A673 (cell line): ENCODE data around the gene CENPO. TPM values are rescaled to one million over a fixed set of nuclear protein-coding genes. Genes with fewer than 3 reads are reported as not detected.

ENCODE experiments used
- BruUV-seq: library from RNA; stranded (reverse); fragments of 400-500 nt; replicated peaks from 2 replicates; lab custom pipeline; 2021; lab: Mats Ljungman, UMichigan
- CTCF ChIA-PET: fragments of 300-600 bp; sonication (Branson Sonifier 250); formaldehyde crosslinking; loops from one replicate; lab custom pipeline; 2022; ENCODE audit warnings: antibody characterized with exemption; lab: Charles Lee
- POLR2A ChIA-PET: fragments of 300-600 bp; sonication (Branson Sonifier 250); formaldehyde crosslinking; loops from one replicate; lab custom pipeline; 2022; ENCODE audit warnings: antibody characterized with exemption; ENCODE audit not compliant: low non-redundant PET; lab: Charles Lee
- DNase-seq: peaks from one replicate; pipeline ENCODE4 v3.0.0-alpha.2; 2015; ENCODE audit warnings: low spot score
- H3K27ac ChIP-seq: fragments of 200-600 bp; sonication (generic); 2 replicates; pipeline ENCODE4 v1.5.1; 2016; ENCODE audit warnings: mixed run types, low read depth, mild to moderate bottlenecking, mixed read lengths, antibody characterized with exemption, low read length; ENCODE audit not compliant: poor library complexity, severe bottlenecking
- H3K27me3 ChIP-seq: fragments of 200-600 bp; sonication (generic); replicated peaks from 2 replicates; pipeline ENCODE4 v1.6.1; 2017; ENCODE audit warnings: mixed run types, low read depth, mild to moderate bottlenecking, mixed read lengths, antibody characterized with exemption, low read length; ENCODE audit not compliant: insufficient read depth, poor library complexity
- H3K36me3 ChIP-seq: fragments of 200-600 bp; sonication (generic); 2 replicates; pipeline ENCODE4 v1.6.1; 2016; ENCODE audit warnings: mixed run types, mild to moderate bottlenecking, mixed read lengths, antibody characterized with exemption, low read length; ENCODE audit not compliant: insufficient read depth, poor library complexity, severe bottlenecking
- H3K4me1 ChIP-seq: fragments of 200-600 bp; sonication (generic); 2 replicates; pipeline ENCODE4 v1.6.1; 2017; ENCODE audit warnings: mixed run types, mild to moderate bottlenecking, mixed read lengths, antibody characterized with exemption, low read length; ENCODE audit not compliant: insufficient read depth, poor library complexity, severe bottlenecking
- H3K4me3 ChIP-seq: fragments of 200-600 bp; sonication (generic); 2 replicates; pipeline ENCODE4 v1.5.1; 2016; ENCODE audit warnings: low read depth, mixed run types, mild to moderate bottlenecking, mixed read lengths, low read length; ENCODE audit not compliant: poor library complexity, severe bottlenecking
- H3K9me3 ChIP-seq: fragments of 200-600 bp; sonication (generic); 2 replicates; pipeline ENCODE4 v1.6.1; 2016; ENCODE audit warnings: mixed run types, low read depth, mild to moderate bottlenecking, mixed read lengths, antibody characterized with exemption, low read length; ENCODE audit not compliant: poor library complexity, severe bottlenecking
- CTCF ChIP-seq: fragments of 300-800, 200-600 bp; sonication (generic); conservative IDR thresholded peaks from 2 replicates; pipeline ENCODE4 v1.5.1; 2017; ENCODE audit warnings: low read depth, mild to moderate bottlenecking, antibody characterized with exemption, low read length, moderate library complexity, mixed read lengths
- EZH2 ChIP-seq: fragments of 200-600 bp; sonication (generic); IDR thresholded peaks from 2 replicates; pipeline ENCODE4 v1.6.1; 2017; ENCODE audit warnings: borderline replicate concordance, low read depth, mild to moderate bottlenecking, mixed read lengths, antibody characterized with exemption, low read length; ENCODE audit not compliant: poor library complexity, severe bottlenecking
- intact Hi-C: fragments of 100-400 bp; cut with micrococcal nuclease; formaldehyde crosslinking; loops from one replicate; pipeline ENCODE4 v1.10.0; 2022; ENCODE audit not compliant: unreplicated experiment
- total RNA-seq: library from RNA; stranded (reverse); gene quantifications from 2 replicates; pipeline ENCODE4 v1.2.3, GENCODE V29; 2021

CENPO gene
- total RNA-seq, 1 experiment from 2014 or later = 69.4 TPM

GRCh38 chr2:24761866-24762265 is 31.4 kb upstream of the CENPO start:
- peaks cover 18% of the 10 kb centered on the region for H3K36me3 ChIP-seq
- no peak overlapping the region for H3K4me3 ChIP-seq
- H3K27me3 ChIP-seq = no peaks in the 10 kb centered on the region
- intact Hi-C loops = no loop called here
- H3K9me3 ChIP-seq = no peaks in the 10 kb centered on the region
- BruUV-seq = no TSS peak
- POLR2A ChIA-PET = no interaction called here
- no peak overlapping the region for H3K27ac ChIP-seq
- CTCF ChIA-PET = no interaction called here
- TF ChIP-seq CTCF (no peak), EZH2 (no peak)
- no peaks in the 10 kb centered on the region for H3K4me1 ChIP-seq
- DNase-seq = no peak

- no TSS peak for BruUV-seq
- Histone ChIP-seq H3K27me3 (no peaks in the 10 kb centered on the region), H3K36me3 (peaks cover 18% of the 10 kb centered on the region), H3K27ac (no peak overlapping the region), H3K9me3 (no peaks in the 10 kb centered on the region), H3K4me1 (no peaks in the 10 kb centered on the region), H3K4me3 (no peak overlapping the region)
- no peak for TF ChIP-seq CTCF
- TF ChIP-seq EZH2 = no peak
- POLR2A ChIA-PET = no interaction called here
- intact Hi-C loops = no loop called here
- DNase-seq = no peak
- CTCF ChIA-PET = no interaction called here
Observed at GRCh38 chr2:24762518-24762917, 30.7 kb upstream of the CENPO start.

GRCh38 chr2:24763843-24764242 is 29.4 kb upstream of the CENPO start:
- no peaks in the 10 kb centered on the region for H3K9me3 ChIP-seq
- no peak for TF ChIP-seq CTCF
- H3K4me3 ChIP-seq = no peak overlapping the region
- H3K27me3 ChIP-seq = no peaks in the 10 kb centered on the region
- no TSS peak for BruUV-seq
- no peaks in the 10 kb centered on the region for H3K4me1 ChIP-seq
- H3K27ac ChIP-seq = no peak overlapping the region
- DNase-seq = no peak
- POLR2A ChIA-PET = no interaction called here
- intact Hi-C loops = no loop called here
- CTCF ChIA-PET = no interaction called here
- H3K36me3 ChIP-seq = peaks cover 14% of the 10 kb centered on the region
